ENCODE data around the gene C17orf75. TPM values are rescaled to one million over a fixed set of nuclear protein-coding genes. Genes with fewer than 3 reads are reported as not detected.

C17orf75 gene
- total RNA-seq, 1 donor from 2014 or later: 16.2 TPM

GRCh38 chr17:32297424-32297823 is 44.5 kb downstream of the C17orf75 start:
- H3K27ac ChIP-seq (ENCODE audit: low read depth, low read length): no peak overlapping the region
- Mint-ChIP-seq H3K27me3 (ENCODE audit: low read depth, unreplicated experiment) (peaks cover 17% of the 10 kb centered on the region), H3K4me1 (ENCODE audit: low read depth, unreplicated experiment) (no peaks in the 10 kb centered on the region), H3K27ac (ENCODE audit: unreplicated experiment) (no peak overlapping the region), H3K9me3 (ENCODE audit: unreplicated experiment) (no peaks in the 10 kb centered on the region), H3K4me3 (ENCODE audit: unreplicated experiment) (no peak overlapping the region), H3K36me3 (ENCODE audit: low read depth, unreplicated experiment) (no peaks in the 10 kb centered on the region)
- no peaks in the 10 kb centered on the region for H3K36me3 ChIP-seq (ENCODE audit: insufficient read depth, low read length)
- no peak overlapping the region for H3K9ac ChIP-seq (ENCODE audit: low read length)
- no peaks in the 10 kb centered on the region for H3K4me1 ChIP-seq (ENCODE audit: insufficient read depth, low read length)
- no peak overlapping the region for H3K4me2 ChIP-seq (ENCODE audit: low read length)
- FAIRE-seq (no peak), DNase-seq (ENCODE audit: low read depth) (no peak)
- H3K27me3 ChIP-seq (ENCODE audit: insufficient read depth, low read length): peaks cover 5% of the 10 kb centered on the region
- no peaks in the 10 kb centered on the region for H3K9me3 ChIP-seq (ENCODE audit: insufficient read depth, low read depth, low read length)
- no peak overlapping the region for H2AFZ ChIP-seq (ENCODE audit: low read depth, low read length)
- H3K4me3 ChIP-seq (ENCODE audit: insufficient read depth, low read depth, low read length): no peak overlapping the region
- TF ChIP-seq CTCF (IDR thresholded peaks at IDR 0.05; ENCODE audit: insufficient read depth, low read depth, low read length): no peak
- no peak for TF ChIP-seq EZH2 (IDR thresholded peaks at IDR 0.05; ENCODE audit: insufficient read depth, low read length)
- H4K20me1 ChIP-seq (ENCODE audit: insufficient read depth, low read length): no peaks in the 10 kb centered on the region
- H3K79me2 ChIP-seq (ENCODE audit: insufficient read depth, low read length): no peaks in the 10 kb centered on the region

DNA sequence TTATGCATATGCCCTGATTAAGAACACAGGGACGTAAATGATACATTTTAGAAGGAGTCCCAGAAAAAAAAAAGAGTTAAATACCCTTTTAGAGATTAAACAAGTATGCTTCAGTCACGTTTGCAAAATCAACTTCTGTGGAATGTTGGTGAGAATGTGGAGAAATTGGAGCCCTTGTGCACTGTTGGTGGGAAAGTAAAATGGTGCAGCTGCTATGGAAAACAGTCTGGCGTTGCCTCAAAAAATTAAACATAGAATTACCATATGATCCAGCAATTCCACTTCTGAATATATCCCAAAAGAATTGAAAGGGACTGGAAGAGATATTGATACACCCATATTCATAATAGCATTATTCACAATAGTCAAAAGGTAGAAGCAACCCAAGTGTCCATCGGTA is 49.9 kb downstream of the C17orf75 start:
- no peak overlapping the region for H2AFZ ChIP-seq (ENCODE audit: low read depth, low read length)
- Mint-ChIP-seq H3K27me3 (ENCODE audit: low read depth, unreplicated experiment) (peaks cover 15% of the 10 kb centered on the region), H3K4me3 (ENCODE audit: unreplicated experiment) (no peak overlapping the region), H3K27ac (ENCODE audit: unreplicated experiment) (no peak overlapping the region), H3K36me3 (ENCODE audit: low read depth, unreplicated experiment) (no peaks in the 10 kb centered on the region), H3K9me3 (ENCODE audit: unreplicated experiment) (no peaks in the 10 kb centered on the region), H3K4me1 (ENCODE audit: low read depth, unreplicated experiment) (no peaks in the 10 kb centered on the region)
- H3K4me1 ChIP-seq (ENCODE audit: insufficient read depth, low read length): no peaks in the 10 kb centered on the region
- H3K4me2 ChIP-seq (ENCODE audit: low read length): no peak overlapping the region
- H3K36me3 ChIP-seq (ENCODE audit: insufficient read depth, low read length): no peaks in the 10 kb centered on the region
- no peak overlapping the region for H3K9ac ChIP-seq (ENCODE audit: low read length)
- H3K9me3 ChIP-seq (ENCODE audit: insufficient read depth, low read depth, low read length): no peaks in the 10 kb centered on the region
- DNase-seq (ENCODE audit: low read depth): no peak
- H3K27ac ChIP-seq (ENCODE audit: low read depth, low read length): no peak overlapping the region
- no peak for TF ChIP-seq CTCF (IDR thresholded peaks at IDR 0.05; ENCODE audit: insufficient read depth, low read depth, low read length)
- no peak for TF ChIP-seq EZH2 (IDR thresholded peaks at IDR 0.05; ENCODE audit: insufficient read depth, low read length)
- no peak overlapping the region for H3K4me3 ChIP-seq (ENCODE audit: insufficient read depth, low read depth, low read length)
- no peaks in the 10 kb centered on the region for H4K20me1 ChIP-seq (ENCODE audit: insufficient read depth, low read length)
- no peak for FAIRE-seq
- H3K27me3 ChIP-seq (ENCODE audit: insufficient read depth, low read length): no peaks in the 10 kb centered on the region
- H3K79me2 ChIP-seq (ENCODE audit: insufficient read depth, low read length): no peaks in the 10 kb centered on the region

GRCh38 chr17:32289471-32290070 is 52.4 kb downstream of the C17orf75 start:
- H4K20me1 ChIP-seq (ENCODE audit: insufficient read depth, low read length): no peaks in the 10 kb centered on the region
- no peak overlapping the region for H3K27ac Mint-ChIP-seq (ENCODE audit: unreplicated experiment)
- TF ChIP-seq CTCF (IDR thresholded peaks at IDR 0.05; ENCODE audit: insufficient read depth, low read depth, low read length) (no peak), EZH2 (IDR thresholded peaks at IDR 0.05; ENCODE audit: insufficient read depth, low read length) (no peak)
- no peak overlapping the region for H3K9ac ChIP-seq (ENCODE audit: low read length)
- DNase-seq (ENCODE audit: low read depth) (no peak), FAIRE-seq (no peak)
- H3K4me3 ChIP-seq (ENCODE audit: insufficient read depth, low read depth, low read length): no peak overlapping the region
- no peaks in the 10 kb centered on the region for H3K4me1 ChIP-seq (ENCODE audit: insufficient read depth, low read length)
- no peak overlapping the region for H3K4me2 ChIP-seq (ENCODE audit: low read length)
- H3K36me3 Mint-ChIP-seq (ENCODE audit: low read depth, unreplicated experiment): no peaks in the 10 kb centered on the region
- H2AFZ ChIP-seq (ENCODE audit: low read depth, low read length): no peak overlapping the region
- H3K4me1 Mint-ChIP-seq (ENCODE audit: low read depth, unreplicated experiment): peaks cover 2% of the 10 kb centered on the region
- peaks cover 29% of the 10 kb centered on the region for H3K27me3 Mint-ChIP-seq (ENCODE audit: low read depth, unreplicated experiment)
- peaks cover 2% of the 10 kb centered on the region for H3K27me3 ChIP-seq (ENCODE audit: insufficient read depth, low read length)
- no peak overlapping the region for H3K27ac ChIP-seq (ENCODE audit: low read depth, low read length)
- H3K9me3 Mint-ChIP-seq (ENCODE audit: unreplicated experiment): no peaks in the 10 kb centered on the region
- no peaks in the 10 kb centered on the region for H3K36me3 ChIP-seq (ENCODE audit: insufficient read depth, low read length)
- no peaks in the 10 kb centered on the region for H3K79me2 ChIP-seq (ENCODE audit: insufficient read depth, low read length)
- H3K9me3 ChIP-seq (ENCODE audit: insufficient read depth, low read depth, low read length): no peaks in the 10 kb centered on the region
- no peak overlapping the region for H3K4me3 Mint-ChIP-seq (ENCODE audit: unreplicated experiment)

Data from astrocyte (in vitro differentiated cells and primary cell).